Non-pigmented ciliary epithelial cell (primary cell): ENCODE results near the gene CEP135.
"Not testable (repeated sequence)": the region's sequence is repeated elsewhere in the genome, so short reads cannot be mapped to it uniquely, and the experiment has no call there.

Experiments used
- DNase-seq: peaks from one replicate; pipeline ENCODE4 v3.0.0-alpha.2; 2010; ENCODE audit warnings: low read depth

Gene CEP135, protein sequence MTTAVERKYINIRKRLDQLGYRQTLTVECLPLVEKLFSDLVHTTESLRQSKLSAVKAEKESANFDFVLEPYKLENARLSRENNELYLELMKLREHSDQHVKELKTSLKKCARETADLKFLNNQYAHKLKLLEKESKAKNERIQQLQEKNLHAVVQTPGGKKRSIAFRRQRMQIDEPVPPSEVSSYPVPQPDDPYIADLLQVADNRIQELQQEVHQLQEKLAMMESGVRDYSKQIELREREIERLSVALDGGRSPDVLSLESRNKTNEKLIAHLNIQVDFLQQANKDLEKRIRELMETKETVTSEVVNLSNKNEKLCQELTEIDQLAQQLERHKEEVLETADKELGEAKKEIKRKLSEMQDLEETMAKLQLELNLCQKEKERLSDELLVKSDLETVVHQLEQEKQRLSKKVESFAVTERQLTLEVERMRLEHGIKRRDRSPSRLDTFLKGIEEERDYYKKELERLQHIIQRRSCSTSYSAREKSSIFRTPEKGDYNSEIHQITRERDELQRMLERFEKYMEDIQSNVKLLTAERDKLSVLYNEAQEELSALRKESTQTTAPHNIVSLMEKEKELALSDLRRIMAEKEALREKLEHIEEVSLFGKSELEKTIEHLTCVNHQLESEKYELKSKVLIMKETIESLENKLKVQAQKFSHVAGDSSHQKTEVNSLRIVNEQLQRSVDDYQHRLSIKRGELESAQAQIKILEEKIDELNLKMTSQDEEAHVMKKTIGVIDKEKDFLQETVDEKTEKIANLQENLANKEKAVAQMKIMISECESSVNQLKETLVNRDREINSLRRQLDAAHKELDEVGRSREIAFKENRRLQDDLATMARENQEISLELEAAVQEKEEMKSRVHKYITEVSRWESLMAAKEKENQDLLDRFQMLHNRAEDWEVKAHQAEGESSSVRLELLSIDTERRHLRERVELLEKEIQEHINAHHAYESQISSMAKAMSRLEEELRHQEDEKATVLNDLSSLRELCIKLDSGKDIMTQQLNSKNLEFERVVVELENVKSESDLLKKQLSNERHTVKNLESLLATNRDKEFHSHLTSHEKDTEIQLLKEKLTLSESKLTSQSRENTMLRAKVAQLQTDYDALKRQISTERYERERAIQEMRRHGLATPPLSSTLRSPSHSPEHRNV

GRCh38 chr4:55948726-55949481 lies at the start of gene CEP135:
Gene CEP135 (plus strand): TSS chr4:55948945. CDS start chr4:55952131, 3,186 bp downstream.
- DNase-seq, result peak; percentile 84

- DNase-seq, result no peak
Measured at GRCh38 chr4:55902677-55903076, 46.1 kb upstream of the CEP135 start.

GRCh38 chr4:55903577-55903976 lies 45.2 kb upstream of the CEP135 start:
- no peak for DNase-seq

DNA sequence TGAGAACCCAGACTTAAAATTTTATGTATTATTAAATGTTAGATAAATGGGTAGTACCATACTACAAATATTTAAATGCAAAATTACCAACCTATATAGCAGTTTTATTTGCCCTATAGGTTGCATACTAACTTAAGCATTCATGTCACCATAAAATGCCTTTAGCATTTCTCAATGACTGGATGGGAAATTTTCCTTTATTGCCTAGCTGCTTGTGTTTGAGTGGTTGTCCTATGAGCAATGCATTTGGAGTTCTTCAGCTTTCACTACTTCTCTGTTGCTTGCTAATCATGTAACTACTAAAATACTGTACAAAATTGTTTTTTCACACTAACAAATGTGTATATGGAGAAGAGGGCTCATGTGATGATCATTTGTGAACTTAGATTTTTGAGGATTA lies 44.2 kb upstream of the CEP135 start:
- no peak for DNase-seq

DNA sequence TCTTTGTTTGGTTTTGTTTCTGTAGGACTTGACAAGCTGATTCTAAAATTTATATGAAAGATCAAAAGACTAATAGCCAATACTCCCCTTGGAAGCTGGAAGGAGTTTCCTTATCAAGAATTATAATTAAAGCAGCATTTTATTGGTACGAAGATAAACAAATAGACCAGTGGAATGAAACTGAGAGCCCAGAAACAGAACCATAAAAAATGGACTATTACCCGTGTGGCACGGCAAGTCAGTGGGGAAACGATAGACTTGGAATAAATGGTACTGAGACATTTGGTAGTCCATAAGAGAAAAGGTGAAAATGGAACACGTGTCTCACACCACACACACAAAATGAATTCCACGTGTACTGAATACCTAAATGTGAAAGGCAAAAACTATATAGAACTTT lies 42.4 kb upstream of the CEP135 start:
- DNase-seq, result no peak

- no peak for DNase-seq
Measured at GRCh38 chr4:55906989-55907388, 41.8 kb upstream of the CEP135 start.

DNA sequence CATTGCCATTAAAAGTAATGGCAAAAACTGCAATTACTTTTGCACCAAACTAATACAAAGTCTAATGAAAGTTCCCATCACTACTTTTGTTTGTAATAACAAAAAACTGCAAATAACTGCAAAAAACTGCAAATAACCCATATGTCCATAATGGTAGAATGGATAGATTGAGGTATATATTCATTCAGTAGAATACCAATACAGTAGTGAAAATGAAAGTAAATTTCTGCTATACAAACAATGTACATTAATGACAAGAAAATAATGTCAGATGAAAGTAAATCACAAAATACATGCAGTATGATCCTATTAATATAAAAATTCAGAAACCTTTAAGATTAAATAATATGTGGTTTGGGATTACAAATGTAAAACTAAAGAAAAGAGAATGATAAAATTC lies 41.3 kb upstream of the CEP135 start:
- no peak for DNase-seq

GRCh38 chr4:55910140-55910539 lies 38.6 kb upstream of the CEP135 start:
- peak; percentile 41 for DNase-seq

DNA sequence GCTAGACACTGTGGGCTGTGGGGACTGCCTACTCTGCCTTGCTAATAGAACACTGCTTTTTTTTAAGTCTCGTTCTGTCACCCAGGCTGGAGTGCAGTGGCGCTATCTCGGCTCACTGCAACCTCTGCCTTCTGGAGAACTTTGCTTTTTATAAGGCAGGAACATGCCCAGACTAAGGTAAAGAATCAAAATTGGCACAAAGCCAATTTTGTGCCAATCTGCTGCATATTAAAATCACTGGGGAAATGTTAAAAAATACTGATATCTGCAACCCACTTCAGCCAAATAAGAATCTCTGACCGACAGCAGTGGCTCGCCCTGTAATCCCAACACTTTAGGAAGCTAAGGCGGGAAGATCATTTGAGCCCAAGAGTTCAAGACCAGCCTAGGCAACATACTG lies 36.5 kb upstream of the CEP135 start:
- no peak for DNase-seq

DNA sequence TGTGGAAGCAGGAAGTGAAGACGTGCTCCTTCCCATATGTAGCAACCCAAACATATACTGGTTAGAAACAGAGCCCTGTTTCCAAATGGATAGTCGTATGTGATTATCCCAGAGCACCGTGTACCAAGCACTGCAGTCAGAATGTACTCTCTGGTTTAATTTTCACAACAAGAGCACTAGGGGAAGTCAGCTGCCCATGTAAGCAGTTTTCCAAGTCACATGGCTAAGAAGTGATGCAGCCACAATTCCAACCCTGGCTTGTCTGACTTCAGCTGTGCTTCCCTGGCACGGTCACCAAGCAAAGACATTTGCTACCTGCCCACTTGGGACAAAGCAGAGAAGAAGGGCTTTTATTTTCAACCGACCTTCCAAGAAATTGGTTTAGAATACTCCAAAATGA lies 28.2 kb upstream of the CEP135 start:
- no peak for DNase-seq

- no peak for DNase-seq
Measured at GRCh38 chr4:55921093-55921492, 27.7 kb upstream of the CEP135 start.

DNA sequence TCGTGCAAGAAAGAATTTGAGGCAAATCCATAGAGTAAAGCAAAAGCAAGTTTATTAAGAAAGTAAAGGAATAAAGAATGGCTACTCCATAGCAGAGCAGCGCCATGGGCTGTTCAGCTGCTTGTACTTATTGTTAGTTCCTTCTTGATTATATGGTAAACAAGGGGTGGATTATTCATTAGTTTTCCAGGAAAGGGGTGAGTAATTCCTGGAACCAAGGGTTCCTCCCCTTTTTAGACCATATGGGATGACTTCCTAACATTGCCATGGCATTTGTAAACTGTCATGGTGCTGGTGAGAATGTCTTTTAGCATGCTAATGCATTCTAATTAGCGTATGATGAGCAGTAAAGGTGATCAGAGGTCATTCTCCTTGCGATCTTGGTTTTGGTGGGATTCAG lies 23.5 kb upstream of the CEP135 start:
- no peak for DNase-seq

DNA sequence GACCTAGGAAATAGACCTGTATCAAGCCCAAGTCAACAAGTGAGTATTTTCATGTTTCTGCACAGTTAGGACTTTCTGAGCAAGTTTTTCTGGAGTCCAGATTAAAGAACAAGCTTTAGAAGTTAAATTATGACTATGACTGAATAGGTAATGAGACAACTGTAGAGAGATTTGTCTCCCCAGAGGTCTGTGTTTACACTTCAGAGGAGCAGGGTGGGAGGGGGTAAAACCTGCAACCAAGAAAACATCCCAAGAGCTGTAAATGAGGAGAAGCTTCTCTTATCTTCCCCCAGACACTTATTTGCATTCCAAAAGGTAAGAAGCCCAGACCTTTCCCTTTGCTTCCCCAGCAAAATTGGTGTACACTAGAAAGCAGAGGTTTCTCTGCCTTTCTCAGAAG lies 22.1 kb upstream of the CEP135 start:
- no peak for DNase-seq

DNA sequence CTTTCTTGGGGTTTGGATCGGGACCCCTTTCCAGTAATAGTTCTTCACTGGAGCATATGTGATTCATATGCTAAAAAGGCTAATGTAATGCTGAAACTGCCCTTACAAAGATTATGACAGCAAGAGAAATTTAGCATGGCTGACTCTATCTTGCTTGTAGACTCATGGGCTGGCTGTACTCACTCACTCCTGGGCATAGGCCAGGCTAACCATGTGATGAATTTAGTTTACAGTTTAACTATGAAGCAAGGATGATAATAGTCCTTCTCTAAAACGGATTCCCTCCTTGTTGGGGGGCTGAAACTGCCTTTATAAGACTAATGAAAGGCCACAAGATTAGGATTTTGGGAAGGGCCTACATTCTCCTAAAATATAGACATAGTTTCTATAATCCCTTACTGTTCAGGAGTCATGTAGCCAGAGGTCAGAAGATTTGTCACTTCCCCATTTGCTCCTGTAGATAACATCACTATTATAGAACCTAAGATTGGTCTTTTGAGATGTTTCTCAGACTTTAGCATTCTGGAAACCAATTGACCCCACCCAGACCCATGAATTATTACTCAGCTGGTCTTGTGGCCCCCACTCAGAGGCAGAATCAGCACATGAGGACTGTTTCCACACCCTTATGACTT lies 20.8 kb upstream of the CEP135 start:
- DNase-seq, result no peak

DNA sequence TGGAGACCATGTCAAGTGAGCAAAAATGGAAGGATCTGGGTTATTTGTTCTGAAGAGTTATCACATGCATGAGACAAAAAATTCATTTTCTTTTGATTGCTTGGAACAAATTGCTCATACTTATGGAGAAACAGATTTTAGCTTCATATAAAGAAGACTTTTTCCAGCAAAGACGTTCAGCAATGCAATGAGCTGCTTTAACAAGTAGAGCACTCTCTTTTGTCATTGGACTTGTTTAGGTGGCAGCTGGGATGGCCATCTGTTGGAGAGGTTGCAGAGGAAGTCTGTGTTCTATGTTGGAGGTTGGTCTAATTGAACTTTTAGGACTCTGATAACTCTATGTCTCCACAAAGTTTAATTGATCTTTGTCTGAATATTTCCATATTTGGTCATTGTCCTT lies 19.9 kb upstream of the CEP135 start:
- DNase-seq, result no peak

DNA sequence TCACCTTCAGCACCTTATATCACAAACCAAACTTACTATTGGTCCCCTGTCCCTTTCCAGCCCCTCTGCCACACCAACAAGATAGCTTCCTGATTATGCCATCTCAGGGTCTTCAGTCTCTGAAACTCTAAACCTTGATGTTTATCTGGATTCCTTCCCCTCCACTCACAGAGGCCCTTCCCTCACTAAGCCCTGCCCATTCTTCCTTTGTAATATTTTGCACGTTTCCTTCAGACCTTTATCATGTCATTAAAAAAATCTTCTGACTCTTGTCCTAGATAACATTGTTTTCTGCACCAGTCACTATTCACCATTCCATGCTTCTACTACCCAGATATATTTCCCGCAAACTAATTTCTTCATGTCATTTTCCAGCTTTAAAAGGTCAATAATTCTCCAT lies 17.7 kb upstream of the CEP135 start:
- no peak for DNase-seq

DNA sequence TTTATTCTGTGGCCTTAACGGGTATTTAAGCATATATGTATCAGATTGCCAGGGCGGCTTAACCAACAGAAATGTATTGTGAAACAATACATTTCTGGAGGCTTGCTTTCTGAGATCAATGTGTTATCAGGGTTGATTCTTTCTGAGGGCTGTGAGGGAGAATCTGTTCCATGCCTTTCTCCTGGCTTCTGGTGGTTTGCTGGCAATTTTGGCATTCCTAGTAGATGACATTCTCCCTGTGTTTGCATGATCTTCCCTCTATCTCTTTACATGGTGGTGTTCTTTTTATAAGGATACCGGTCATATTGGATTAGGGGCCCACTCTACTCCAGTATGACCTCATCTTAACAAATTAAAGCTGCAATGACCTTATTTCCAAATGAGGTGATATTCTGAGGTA lies 16.9 kb upstream of the CEP135 start:
- DNase-seq, result no peak

- no peak for DNase-seq
Measured at GRCh38 chr4:55932511-55932910, 16.2 kb upstream of the CEP135 start.

DNA sequence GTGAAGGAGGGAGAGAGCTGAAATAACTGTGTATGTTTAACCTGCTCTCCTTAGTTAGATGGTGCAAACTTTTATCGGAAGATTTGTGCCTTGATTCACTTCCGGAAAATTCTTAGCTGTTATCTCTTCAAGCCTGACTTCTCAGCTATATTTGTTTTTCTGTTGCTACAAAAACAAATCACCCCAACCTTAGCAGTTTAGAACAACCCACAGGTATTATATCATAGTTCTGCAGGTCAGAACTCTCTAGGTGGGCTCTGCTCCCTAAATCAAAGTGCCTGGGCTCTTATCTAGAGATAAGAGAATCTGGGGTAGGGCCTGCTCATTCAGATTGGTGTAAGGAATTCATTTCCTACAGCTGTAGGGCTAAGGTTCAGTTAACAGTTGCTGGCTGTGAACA lies 15.1 kb upstream of the CEP135 start:
- DNase-seq, result no peak

DNA sequence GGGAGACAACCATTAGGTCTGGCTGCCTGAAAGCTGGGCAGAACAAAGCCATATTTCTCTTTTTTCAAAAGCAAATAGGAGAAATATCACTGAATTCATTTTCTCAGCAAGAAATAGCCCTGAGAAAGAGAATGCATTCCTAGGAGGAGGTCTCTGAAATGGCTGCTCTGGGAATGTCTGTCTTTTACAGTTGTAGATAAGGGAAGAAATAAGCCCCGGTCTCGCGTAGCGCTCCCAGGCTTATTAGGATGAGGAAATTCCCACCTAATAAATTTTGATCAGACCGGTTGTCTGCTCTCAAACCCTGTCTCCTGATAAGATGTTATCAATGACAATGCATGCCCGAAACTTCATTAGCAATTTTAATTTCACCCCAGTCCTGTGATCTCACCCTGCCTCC lies 12.8 kb upstream of the CEP135 start:
- not testable (repeated sequence) for DNase-seq

DNA sequence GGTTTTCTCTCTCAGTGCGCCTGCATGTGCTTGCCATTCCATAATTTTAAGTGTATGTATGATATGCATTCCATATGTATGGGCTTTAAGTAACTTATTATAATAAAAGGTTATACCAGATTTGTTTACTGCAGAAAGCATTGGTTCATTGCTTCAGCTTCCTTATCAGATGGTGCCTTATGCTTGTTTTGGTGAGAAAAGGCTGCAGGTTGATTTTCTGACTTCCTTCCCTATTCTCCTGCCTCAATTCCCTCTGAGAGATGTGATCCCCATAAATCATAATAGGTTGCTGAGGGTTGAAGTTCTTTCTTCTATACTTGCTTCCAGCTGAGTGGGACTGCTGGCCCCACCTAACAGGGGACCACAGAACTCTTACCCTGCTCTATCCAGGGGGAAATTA lies 10.3 kb upstream of the CEP135 start:
- DNase-seq, result no peak

- DNase-seq, result no peak
Measured at GRCh38 chr4:55939421-55939820, 9.3 kb upstream of the CEP135 start.
